ENCODE data around the gene C1orf105.

C1orf105 gene

DNA sequence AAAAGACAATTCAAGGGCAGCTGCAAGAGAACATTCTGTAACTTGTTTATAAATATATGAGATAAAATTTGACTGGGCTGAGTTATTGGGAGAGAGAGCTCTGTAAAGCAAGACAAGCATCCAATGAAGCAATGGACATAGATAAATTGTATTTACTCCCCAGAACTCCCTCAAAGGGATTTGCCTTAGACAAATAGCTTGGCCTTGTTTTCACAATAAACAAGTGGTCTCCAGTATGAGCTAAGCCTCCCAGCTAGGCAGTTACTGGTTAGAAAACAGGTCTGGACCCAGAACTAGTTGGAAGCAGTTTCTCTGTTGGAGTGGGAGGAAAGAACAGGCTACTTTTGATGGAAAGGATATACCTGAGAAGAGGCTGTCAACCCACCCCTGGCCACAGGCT, 87.3 kb downstream of the C1orf105 start:
- DNase-seq (ENCODE audit: insufficient read length, low spot score) (no peak), FAIRE-seq (no peak)
- TF ChIP-seq, protein P1, sequence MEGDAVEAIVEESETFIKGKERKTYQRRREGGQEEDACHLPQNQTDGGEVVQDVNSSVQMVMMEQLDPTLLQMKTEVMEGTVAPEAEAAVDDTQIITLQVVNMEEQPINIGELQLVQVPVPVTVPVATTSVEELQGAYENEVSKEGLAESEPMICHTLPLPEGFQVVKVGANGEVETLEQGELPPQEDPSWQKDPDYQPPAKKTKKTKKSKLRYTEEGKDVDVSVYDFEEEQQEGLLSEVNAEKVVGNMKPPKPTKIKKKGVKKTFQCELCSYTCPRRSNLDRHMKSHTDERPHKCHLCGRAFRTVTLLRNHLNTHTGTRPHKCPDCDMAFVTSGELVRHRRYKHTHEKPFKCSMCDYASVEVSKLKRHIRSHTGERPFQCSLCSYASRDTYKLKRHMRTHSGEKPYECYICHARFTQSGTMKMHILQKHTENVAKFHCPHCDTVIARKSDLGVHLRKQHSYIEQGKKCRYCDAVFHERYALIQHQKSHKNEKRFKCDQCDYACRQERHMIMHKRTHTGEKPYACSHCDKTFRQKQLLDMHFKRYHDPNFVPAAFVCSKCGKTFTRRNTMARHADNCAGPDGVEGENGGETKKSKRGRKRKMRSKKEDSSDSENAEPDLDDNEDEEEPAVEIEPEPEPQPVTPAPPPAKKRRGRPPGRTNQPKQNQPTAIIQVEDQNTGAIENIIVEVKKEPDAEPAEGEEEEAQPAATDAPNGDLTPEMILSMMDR (IDR thresholded peaks at IDR 0.05; ENCODE audit: insufficient read depth, missing control alignments), result no peak

DNA sequence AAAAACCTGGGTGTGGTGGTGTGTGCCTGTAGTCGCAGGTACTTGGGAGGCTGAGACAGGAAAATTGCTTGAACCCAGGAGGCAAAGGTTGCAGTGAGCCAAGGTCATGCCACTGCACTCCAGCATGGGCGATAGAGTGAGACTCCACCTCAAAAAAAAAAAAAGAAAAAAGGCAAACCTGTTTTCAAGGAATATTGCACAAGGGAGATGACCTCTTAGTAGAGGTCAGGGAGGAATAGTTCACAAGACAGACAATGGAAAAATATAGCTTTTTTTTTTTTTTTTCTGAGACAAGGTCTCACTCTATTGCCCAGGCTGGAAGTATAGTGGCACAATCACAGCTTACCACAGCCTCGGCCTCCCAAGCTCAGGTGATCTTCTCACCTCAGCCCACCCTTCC, 90.0 kb downstream of the C1orf105 start:
- TF ChIP-seq, protein P1 (IDR thresholded peaks at IDR 0.05; ENCODE audit: insufficient read depth, missing control alignments), result no peak
- DNase-seq (ENCODE audit: insufficient read length, low spot score) (no peak), FAIRE-seq (no peak)

DNA sequence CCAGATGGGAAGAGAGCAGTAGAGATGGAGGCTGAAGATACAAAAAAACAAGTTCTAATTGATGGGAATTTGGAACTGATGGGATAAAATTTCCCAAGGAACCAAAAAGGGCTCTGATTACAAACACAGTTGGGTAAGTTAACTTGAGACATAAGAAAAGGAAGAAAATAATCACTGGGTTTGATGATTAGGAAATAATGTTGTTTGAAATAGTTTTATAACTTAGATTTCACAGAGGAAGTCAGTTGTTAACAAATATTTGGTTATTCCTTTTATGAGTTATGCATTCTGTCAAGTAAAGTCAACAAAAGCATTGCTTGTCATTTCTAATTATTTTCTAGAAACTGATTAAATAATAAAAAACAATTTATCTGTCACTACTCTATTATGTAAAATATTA, 92.1 kb downstream of the C1orf105 start:
- TF ChIP-seq, protein P1 (IDR thresholded peaks at IDR 0.05; ENCODE audit: insufficient read depth, missing control alignments), result no peak
- no peak for FAIRE-seq

DNA sequence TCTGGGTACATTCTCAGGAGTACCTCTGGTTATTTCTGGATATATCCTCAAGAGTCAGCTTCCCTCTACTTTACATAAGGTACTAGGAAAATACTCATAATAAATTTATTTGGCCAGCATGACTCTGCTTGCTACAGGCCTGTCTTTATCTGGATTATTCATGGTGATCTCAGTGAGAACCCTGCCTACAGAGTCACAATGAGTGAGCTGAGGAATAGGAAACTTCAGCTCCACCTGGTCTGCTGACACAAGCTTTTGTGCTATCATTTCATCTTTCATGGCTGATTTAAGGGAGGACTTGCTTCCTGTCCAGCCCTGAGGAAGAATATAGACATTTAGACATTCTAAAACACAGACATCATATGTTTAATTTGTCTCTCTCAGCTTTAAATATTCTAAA, 93.0 kb downstream of the C1orf105 start:
- FAIRE-seq, result peak; percentile 11
- TF ChIP-seq, protein P1 (IDR thresholded peaks at IDR 0.05; ENCODE audit: insufficient read depth, missing control alignments), result no peak
- no peak for DNase-seq (ENCODE audit: insufficient read length, low spot score)

More for the DNA sequence above, 92.1 kb downstream of the C1orf105 start:
- no peak for DNase-seq (ENCODE audit: insufficient read length, low spot score)

DNA sequence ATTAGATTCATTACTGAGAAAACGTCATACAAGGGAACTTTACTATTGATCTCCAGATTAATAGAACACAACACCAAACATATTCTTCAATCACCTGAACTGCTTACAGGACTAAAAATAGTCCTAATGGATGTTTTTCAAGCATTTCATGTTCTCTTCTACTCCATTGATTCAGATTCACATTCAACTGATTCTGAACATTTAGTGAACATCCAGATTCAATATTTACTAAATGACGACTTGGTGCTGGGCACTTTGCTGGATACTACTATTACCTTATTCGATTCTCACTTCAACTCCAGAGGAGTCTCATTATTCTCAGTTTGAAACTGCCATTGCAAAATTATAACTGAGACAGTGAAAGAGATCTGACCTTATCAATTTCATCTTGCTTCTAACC, 93.6 kb downstream of the C1orf105 start:
- DNase-seq (ENCODE audit: insufficient read length, low spot score) (no peak), FAIRE-seq (no peak)
- TF ChIP-seq, protein P1 (IDR thresholded peaks at IDR 0.05; ENCODE audit: insufficient read depth, missing control alignments), result no peak

DNA sequence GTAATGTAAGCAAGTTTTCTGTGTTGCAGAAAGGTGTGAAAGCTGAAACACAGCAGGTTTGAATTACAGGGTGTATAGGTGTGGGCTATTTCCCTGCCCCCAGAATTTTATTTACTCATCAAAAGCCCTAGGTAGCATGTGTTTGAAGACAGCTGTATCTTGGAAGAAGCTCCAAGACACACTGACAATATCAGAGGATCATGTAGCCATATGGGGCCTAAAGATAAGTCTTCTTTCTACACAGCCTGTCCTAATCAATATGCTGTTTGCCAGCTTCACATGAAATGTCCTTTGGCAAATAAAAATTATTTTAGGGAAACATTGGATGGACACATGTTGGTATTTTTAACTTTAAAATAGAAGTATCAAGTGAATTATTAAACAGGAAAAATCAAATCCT, 95.0 kb downstream of the C1orf105 start:
- FAIRE-seq (no peak), DNase-seq (ENCODE audit: insufficient read length, low spot score) (no peak)
- TF ChIP-seq, protein P1 (IDR thresholded peaks at IDR 0.05; ENCODE audit: insufficient read depth, missing control alignments), result no peak

DNA sequence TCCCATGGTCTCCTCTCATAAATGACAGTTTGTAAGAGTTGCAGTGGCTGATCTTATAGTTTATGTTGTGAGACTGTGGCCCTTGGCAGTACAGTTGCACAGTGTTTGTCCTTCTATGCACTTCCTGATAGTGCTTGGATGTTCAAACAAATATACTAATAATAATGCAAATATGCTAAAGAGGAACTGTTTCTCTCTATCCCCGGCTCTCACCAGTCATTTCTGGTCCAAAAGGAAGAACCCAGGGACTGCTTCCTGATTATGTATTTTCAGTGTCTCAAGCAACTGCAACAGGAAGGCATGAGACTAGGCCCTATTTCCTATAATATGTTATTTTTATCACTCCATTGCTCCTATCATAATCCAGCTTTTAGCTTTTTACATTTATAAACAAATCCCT, 95.4 kb downstream of the C1orf105 start:
- FAIRE-seq (no peak), DNase-seq (ENCODE audit: insufficient read length, low spot score) (no peak)
- TF ChIP-seq, protein P1 (IDR thresholded peaks at IDR 0.05; ENCODE audit: insufficient read depth, missing control alignments), result no peak

All from D721Med (cell line).